Right forelimb (tissue), 1 donor: ENCODE results near the gene POT1.

Experiments
- DNase-seq: peaks from one replicate; pipeline ENCODE4 v3.0.0-alpha.2; 2018

The POT1 gene

DNA sequence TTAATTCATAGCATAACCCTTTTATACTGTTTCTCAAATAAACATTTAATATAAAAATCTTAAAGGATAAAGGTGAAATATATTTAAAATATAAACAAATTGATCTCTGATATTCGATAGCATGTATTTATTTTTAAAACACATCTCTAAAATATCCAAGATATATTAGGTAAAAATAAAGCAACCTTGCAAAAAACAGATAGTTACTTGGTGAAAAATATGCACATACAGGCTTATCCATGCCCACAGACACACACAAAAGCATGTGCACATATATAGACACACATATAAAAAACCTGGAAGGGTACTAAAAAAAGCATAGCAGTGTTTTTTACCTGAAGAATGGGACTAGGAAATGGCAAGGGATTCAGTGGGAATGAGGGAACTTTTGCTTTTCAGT, 19.8 kb downstream of the POT1 start:
- no peak for DNase-seq

GRCh38 chr7:124908259-124908658, 21.4 kb downstream of the POT1 start:
- DNase-seq = no peak

GRCh38 chr7:124907490-124907889, 22.1 kb downstream of the POT1 start:
- no peak for DNase-seq

GRCh38 chr7:124898531-124898930, 31.1 kb downstream of the POT1 start:
- no peak for DNase-seq

- no peak for DNase-seq
Observed at GRCh38 chr7:124896001-124896400, 33.6 kb downstream of the POT1 start.

DNA sequence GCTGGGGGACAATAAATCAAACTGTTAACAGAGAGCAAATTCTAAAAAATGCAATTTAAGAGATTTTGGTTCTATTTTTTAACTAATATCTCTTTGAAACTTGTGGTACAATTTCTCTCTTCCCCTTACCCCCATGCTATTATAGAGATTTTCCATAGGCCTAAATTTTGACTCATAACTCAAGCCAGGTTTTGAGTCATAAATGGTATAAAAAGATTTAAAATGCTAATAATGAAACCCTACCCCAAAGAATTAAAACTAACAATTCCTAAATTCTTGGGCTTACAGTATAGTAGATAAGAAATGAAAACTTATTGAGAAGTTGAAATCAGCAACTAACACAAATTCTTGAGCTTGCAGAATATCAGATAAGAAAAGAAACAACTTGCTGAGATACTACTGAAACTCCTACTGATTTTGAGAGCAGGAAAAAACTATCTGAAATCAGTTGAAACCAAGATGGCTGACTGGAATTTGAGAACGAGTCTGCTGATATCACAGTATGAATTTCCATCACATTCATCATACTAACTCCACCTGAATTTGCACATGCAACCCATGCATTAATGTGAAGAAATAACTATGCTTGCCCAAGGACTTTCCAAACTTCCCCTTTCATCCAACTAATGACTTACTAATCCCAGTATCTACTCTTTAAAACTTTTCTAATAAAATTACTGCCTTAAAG, 36.3 kb downstream of the POT1 start:
- no peak for DNase-seq

- no peak for DNase-seq
Observed at GRCh38 chr7:124887247-124887646, 42.4 kb downstream of the POT1 start.

DNA sequence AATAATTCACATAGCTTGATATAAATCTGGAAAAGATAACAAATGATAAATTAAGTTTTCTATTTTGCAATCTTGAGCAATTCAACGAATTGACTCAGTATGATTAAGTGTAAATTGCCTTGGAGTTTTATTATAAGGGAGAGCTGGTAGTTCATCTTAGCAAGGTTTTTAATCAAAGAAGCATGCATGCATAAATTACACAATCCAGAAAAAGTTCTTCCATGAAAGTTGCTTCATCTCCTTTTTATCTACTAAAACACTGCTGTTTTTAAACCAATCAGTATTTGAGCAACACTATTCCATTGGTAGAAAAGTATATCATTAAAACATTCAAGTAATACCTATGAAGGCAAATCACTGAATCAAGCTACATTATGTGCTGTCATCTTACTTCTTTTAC, 47.6 kb downstream of the POT1 start:
- no peak for DNase-seq

DNA sequence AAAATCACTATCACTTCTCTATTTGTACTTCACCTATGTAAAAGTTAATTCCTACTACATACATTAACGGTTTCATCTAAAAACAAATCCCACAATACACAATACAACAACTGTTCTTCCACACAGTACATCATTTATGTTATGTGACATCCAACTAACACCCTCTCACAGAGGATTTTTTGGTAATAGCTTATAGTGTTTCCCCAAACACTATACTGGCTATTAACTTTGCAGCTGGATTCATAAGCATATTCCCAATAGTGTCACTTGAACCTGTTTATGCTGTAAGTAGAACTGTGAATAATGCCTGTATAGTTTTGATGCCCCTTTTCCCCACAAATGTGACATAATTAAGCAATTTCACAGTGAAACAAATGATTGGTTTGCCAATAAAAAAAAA, 49.9 kb downstream of the POT1 start:
- no peak for DNase-seq

DNA sequence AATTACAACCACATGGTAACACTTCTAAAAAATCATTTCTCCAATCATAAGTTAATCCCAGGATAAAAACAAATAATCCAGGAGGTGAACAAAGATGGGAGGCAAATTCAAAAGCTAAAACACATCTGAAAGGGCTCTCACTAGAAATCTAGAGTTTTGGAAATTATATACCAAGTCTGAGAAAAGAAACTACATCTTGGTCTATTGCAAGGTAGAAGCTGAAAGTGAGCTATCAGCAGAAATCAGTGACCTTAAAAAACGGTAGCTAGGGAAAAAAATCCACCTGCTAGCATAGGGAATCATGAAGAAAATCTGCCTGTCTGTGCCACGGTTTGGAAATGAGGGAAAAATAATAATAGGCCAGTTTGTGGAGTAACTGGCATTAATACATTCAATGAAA, 50.5 kb downstream of the POT1 start:
- DNase-seq = no peak

GRCh38 chr7:124874644-124875163, 54.9 kb downstream of the POT1 start:
- DNase-seq = no peak

DNA sequence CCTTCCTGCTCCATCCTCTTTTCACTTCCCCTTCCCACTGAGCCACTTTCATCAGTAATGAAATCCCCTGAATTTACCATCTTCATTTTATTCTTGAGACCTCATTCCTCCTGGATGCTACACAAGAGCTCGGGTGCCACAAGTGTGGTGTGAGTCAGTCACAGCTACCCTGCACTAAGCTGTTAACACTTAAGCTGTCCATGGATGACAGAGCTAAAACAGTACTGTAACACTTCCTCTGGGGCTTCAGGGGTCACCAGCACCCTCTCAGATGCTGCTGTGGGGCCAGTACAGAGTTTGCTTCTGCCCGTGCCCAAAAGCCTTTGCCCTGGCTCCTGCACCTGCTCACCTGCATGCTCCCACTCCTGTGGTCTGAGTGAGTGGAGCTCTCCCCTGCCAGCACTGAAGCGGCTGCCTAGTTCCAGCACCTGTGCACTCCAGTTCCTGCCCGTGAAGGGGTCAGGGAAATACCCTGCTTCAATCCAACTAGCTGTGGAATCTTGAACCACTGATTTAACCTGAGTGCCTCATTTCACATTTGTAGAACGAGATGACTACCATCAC, 71.9 kb downstream of the POT1 start:
- DNase-seq = no peak

GRCh38 chr7:124856299-124856888, 73.2 kb downstream of the POT1 start:
- DNase-seq = no peak

DNA sequence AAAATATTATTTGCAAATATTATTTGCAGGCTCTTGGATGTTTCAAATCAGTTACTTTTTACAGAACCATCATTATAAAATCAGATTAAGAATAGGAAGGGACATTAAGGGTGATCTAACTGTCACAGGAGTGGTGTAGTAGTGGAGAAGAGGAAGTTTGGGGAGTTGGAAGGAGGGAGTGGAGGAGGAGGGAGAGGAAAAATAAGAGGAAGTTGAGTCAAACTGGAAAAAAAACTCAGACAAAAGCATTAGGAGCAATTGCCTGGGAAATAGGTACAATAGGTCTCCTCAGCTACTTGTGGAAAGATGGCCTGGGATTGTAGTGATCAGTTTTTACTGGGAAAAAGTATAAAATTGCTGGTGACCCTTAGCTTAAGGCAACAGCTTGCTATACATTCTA, 86.3 kb downstream of the POT1 start:
- DNase-seq = no peak

- DNase-seq = no peak
Observed at GRCh38 chr7:124840435-124840834, 89.2 kb downstream of the POT1 start.

- DNase-seq = no peak
Observed at GRCh38 chr7:124839687-124840086, 89.9 kb downstream of the POT1 start.

DNA sequence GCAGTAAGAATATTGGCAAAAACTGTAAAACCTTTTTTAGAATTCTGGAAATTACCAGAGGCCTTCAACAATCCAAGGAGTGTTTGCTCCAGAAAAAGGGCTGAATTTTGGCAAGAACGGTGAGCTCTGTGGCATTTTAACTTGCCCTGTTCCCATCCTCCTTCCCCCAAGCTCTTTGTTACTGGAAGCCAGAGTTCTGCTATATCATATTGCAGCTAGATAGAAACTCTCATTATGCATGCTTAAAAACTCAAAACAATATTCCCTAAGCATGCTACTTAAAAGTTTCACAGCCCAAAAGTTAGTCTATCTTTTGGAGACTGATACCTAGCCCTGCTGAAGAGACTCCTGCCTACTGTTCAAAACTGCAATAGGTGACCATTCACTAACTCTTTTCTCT, 93.5 kb downstream of the POT1 start:
- no peak for DNase-seq

GRCh38 chr7:124818807-124819206, 110.8 kb downstream of the POT1 start:
- DNase-seq = no peak

GRCh38 chr7:124813994-124814798, 115.4 kb downstream of the POT1 start:
- DNase-seq = no peak

DNA sequence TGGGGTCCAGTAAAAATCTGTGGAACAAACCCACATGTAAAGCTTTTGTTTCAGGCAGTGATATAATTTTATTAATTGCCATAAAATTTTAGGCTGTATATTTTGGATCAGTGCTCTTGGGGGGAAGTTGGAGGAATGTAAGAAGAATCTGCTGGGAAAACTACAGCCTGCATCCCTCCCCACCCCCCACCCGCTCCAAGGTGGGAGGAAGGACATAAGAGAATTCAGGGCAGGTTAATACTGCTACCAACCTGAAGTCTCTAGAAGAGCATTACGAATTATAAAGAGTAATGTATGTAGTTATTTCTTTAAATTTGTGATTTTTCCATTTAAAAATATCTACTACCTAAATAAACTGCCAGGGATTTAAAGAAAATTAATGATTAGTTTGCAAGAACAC, 116.9 kb downstream of the POT1 start:
- DNase-seq = no peak

GRCh38 chr7:124811341-124811740, 118.3 kb downstream of the POT1 start:
- no peak for DNase-seq

- DNase-seq = no peak
Observed at GRCh38 chr7:124810605-124811004, 119.0 kb downstream of the POT1 start.

- no peak for DNase-seq
Observed at GRCh38 chr7:124808206-124808605, 121.4 kb downstream of the POT1 start.
